ENCODE data around the gene XPR1.

XPR1 gene

GRCh38 chr1:180912211-180912800, 280.5 kb downstream of the XPR1 start:
- no peak overlapping the region for H4K5ac ChIP-seq (ENCODE audit: low read length)
- no peaks in the 10 kb centered on the region for H3K79me1 ChIP-seq (ENCODE audit: low read length)
- H3K9ac ChIP-seq (ENCODE audit: low read length), result peak overlapping the region; percentile 88
- WGBS (ENCODE audit: extremely low coverage, insufficient coverage, low lambda C conversion rate), result no CpG with 5 or more reads among the region's 71 CpGs
- H2BK5ac ChIP-seq (ENCODE audit: low read length), result peak overlapping the region; percentile 46
- H3K4me2 ChIP-seq (ENCODE audit: low read length), result peak overlapping the region; percentile 77
- no peaks in the 10 kb centered on the region for H3K27me3 ChIP-seq (ENCODE audit: insufficient read depth, low read length, poor library complexity)
- peak overlapping the region; percentile 32 for H2BK120ac ChIP-seq (ENCODE audit: low read depth, low read length)
- H3K23ac ChIP-seq (ENCODE audit: low read length), result peak overlapping the region; percentile 57
- no peak overlapping the region for H2AK5ac ChIP-seq (ENCODE audit: low read length)
- H3K4me3 ChIP-seq (ENCODE audit: low read length), result peak overlapping the region; percentile 70
- DNase-seq, result peak; percentile 67
- no peak overlapping the region for H2BK15ac ChIP-seq (replicated peaks; ENCODE audit: low read depth)
- H3K56ac ChIP-seq (ENCODE audit: low read length), result peak overlapping the region; percentile 94
- no peak overlapping the region for H4K8ac ChIP-seq (ENCODE audit: low read depth, low read length)
- peaks cover 2% of the 10 kb centered on the region for H3K4me1 ChIP-seq (ENCODE audit: control insufficient read depth, low read depth, low read length)
- peak overlapping the region; percentile 81 for H3K18ac ChIP-seq (ENCODE audit: low read length)
- peak overlapping the region; percentile 49 for H3K4ac ChIP-seq (ENCODE audit: low read depth, low read length)
- H3K36me3 ChIP-seq (ENCODE audit: control insufficient read depth, insufficient read depth, low read length), result no peaks in the 10 kb centered on the region
- peak overlapping the region; percentile 35 for H3K27ac ChIP-seq (ENCODE audit: low read depth, low read length)
- H3K79me2 ChIP-seq (ENCODE audit: control insufficient read depth, insufficient read depth, low read length), result no peaks in the 10 kb centered on the region

GRCh38 chr1:180912801-180913565, 281.2 kb downstream of the XPR1 start, which contains the start of gene KIAA1614:
Gene KIAA1614 (plus strand): TSS chr1:180912897. CDS start chr1:180913244, 347 bp downstream.
- Histone ChIP-seq H4K8ac (ENCODE audit: low read depth, low read length) (no peak within 1 kb of the TSS), H2BK15ac (replicated peaks; ENCODE audit: low read depth) (no peak within 1 kb of the TSS), H3K9ac (ENCODE audit: low read length) (peak within 1 kb of the TSS; percentile 88), H2BK5ac (ENCODE audit: low read length) (peak within 1 kb of the TSS; percentile 46), H3K4ac (ENCODE audit: low read depth, low read length) (peak within 1 kb of the TSS; percentile 77), H3K4me3 (ENCODE audit: low read length) (peak within 1 kb of the TSS; percentile 70), H3K27me3 (ENCODE audit: insufficient read depth, low read length, poor library complexity) (no peaks in the 10 kb centered on the region), H3K56ac (ENCODE audit: low read length) (peak within 1 kb of the TSS; percentile 94), H4K5ac (ENCODE audit: low read length) (no peak within 1 kb of the TSS), H3K4me1 (ENCODE audit: control insufficient read depth, low read depth, low read length) (peaks cover 2% of the 10 kb centered on the region), H2AK5ac (ENCODE audit: low read length) (no peak within 1 kb of the TSS), H3K79me1 (ENCODE audit: low read length) (no peaks in the 10 kb centered on the region), H3K23ac (ENCODE audit: low read length) (peak within 1 kb of the TSS; percentile 71), H3K4me2 (ENCODE audit: low read length) (peak within 1 kb of the TSS; percentile 77), H3K27ac (ENCODE audit: low read depth, low read length) (peak within 1 kb of the TSS; percentile 35), H3K36me3 (ENCODE audit: control insufficient read depth, insufficient read depth, low read length) (no peaks in the 10 kb centered on the region), H2BK120ac (ENCODE audit: low read depth, low read length) (peak within 1 kb of the TSS; percentile 32), H3K79me2 (ENCODE audit: control insufficient read depth, insufficient read depth, low read length) (no peaks in the 10 kb centered on the region), H3K18ac (ENCODE audit: low read length) (peak within 1 kb of the TSS; percentile 81)
- WGBS (ENCODE audit: extremely low coverage, insufficient coverage, low lambda C conversion rate), result no CpG with 5 or more reads among the region's 76 CpGs
- DNase-seq, result peak; percentile 67

GRCh38 chr1:180915426-180915965, 283.7 kb downstream of the XPR1 start:
- H3K4ac ChIP-seq (ENCODE audit: low read depth, low read length), result no peak overlapping the region
- peaks cover 3% of the 10 kb centered on the region for H3K4me1 ChIP-seq (ENCODE audit: control insufficient read depth, low read depth, low read length)
- H3K27me3 ChIP-seq (ENCODE audit: insufficient read depth, low read length, poor library complexity), result no peaks in the 10 kb centered on the region
- no peak overlapping the region for H2BK5ac ChIP-seq (ENCODE audit: low read length)
- no peak overlapping the region for H3K4me2 ChIP-seq (ENCODE audit: low read length)
- WGBS (ENCODE audit: extremely low coverage, insufficient coverage, low lambda C conversion rate), result no CpG with 5 or more reads among the region's 11 CpGs
- H3K56ac ChIP-seq (ENCODE audit: low read length), result no peak overlapping the region
- H3K79me1 ChIP-seq (ENCODE audit: low read length), result no peaks in the 10 kb centered on the region
- no peak overlapping the region for H4K5ac ChIP-seq (ENCODE audit: low read length)
- H3K18ac ChIP-seq (ENCODE audit: low read length), result no peak overlapping the region
- H3K27ac ChIP-seq (ENCODE audit: low read depth, low read length), result no peak overlapping the region
- DNase-seq, result no peak
- H3K36me3 ChIP-seq (ENCODE audit: control insufficient read depth, insufficient read depth, low read length), result no peaks in the 10 kb centered on the region
- H3K79me2 ChIP-seq (ENCODE audit: control insufficient read depth, insufficient read depth, low read length), result no peaks in the 10 kb centered on the region
- no peak overlapping the region for H2BK120ac ChIP-seq (ENCODE audit: low read depth, low read length)
- H3K4me3 ChIP-seq (ENCODE audit: low read length), result no peak overlapping the region
- H3K23ac ChIP-seq (ENCODE audit: low read length), result no peak overlapping the region
- H2AK5ac ChIP-seq (ENCODE audit: low read length), result no peak overlapping the region
- no peak overlapping the region for H4K8ac ChIP-seq (ENCODE audit: low read depth, low read length)
- no peak overlapping the region for H2BK15ac ChIP-seq (replicated peaks; ENCODE audit: low read depth)
- H3K9ac ChIP-seq (ENCODE audit: low read length), result no peak overlapping the region

GRCh38 chr1:180916012-180916770, 284.4 kb downstream of the XPR1 start:
- Histone ChIP-seq H3K27ac (ENCODE audit: low read depth, low read length) (no peak overlapping the region), H3K79me2 (ENCODE audit: control insufficient read depth, insufficient read depth, low read length) (no peaks in the 10 kb centered on the region), H3K4me2 (ENCODE audit: low read length) (no peak overlapping the region), H4K5ac (ENCODE audit: low read length) (no peak overlapping the region), H3K36me3 (ENCODE audit: control insufficient read depth, insufficient read depth, low read length) (no peaks in the 10 kb centered on the region), H3K79me1 (ENCODE audit: low read length) (no peaks in the 10 kb centered on the region), H3K56ac (ENCODE audit: low read length) (no peak overlapping the region), H3K18ac (ENCODE audit: low read length) (no peak overlapping the region), H3K9ac (ENCODE audit: low read length) (no peak overlapping the region), H2BK120ac (ENCODE audit: low read depth, low read length) (no peak overlapping the region), H2BK5ac (ENCODE audit: low read length) (no peak overlapping the region), H3K4me3 (ENCODE audit: low read length) (no peak overlapping the region), H3K23ac (ENCODE audit: low read length) (no peak overlapping the region), H2BK15ac (replicated peaks; ENCODE audit: low read depth) (no peak overlapping the region), H2AK5ac (ENCODE audit: low read length) (no peak overlapping the region), H3K4ac (ENCODE audit: low read depth, low read length) (no peak overlapping the region), H4K8ac (ENCODE audit: low read depth, low read length) (no peak overlapping the region), H3K27me3 (ENCODE audit: insufficient read depth, low read length, poor library complexity) (no peaks in the 10 kb centered on the region), H3K4me1 (ENCODE audit: control insufficient read depth, low read depth, low read length) (peaks cover 3% of the 10 kb centered on the region)
- no peak for DNase-seq
- WGBS (ENCODE audit: extremely low coverage, insufficient coverage, low lambda C conversion rate), result no CpG with 5 or more reads among the region's 17 CpGs

GRCh38 chr1:180916771-180917170, 284.9 kb downstream of the XPR1 start:
- no peak overlapping the region for H3K56ac ChIP-seq (ENCODE audit: low read length)
- no peaks in the 10 kb centered on the region for H3K27me3 ChIP-seq (ENCODE audit: insufficient read depth, low read length, poor library complexity)
- no peak overlapping the region for H3K27ac ChIP-seq (ENCODE audit: low read depth, low read length)
- H3K79me1 ChIP-seq (ENCODE audit: low read length), result no peaks in the 10 kb centered on the region
- no peak overlapping the region for H3K4me2 ChIP-seq (ENCODE audit: low read length)
- H3K18ac ChIP-seq (ENCODE audit: low read length), result no peak overlapping the region
- H2BK120ac ChIP-seq (ENCODE audit: low read depth, low read length), result no peak overlapping the region
- no peak overlapping the region for H2BK5ac ChIP-seq (ENCODE audit: low read length)
- H3K36me3 ChIP-seq (ENCODE audit: control insufficient read depth, insufficient read depth, low read length), result no peaks in the 10 kb centered on the region
- no peak overlapping the region for H3K4me3 ChIP-seq (ENCODE audit: low read length)
- no CpG with 5 or more reads among the region's 10 CpGs for WGBS (ENCODE audit: extremely low coverage, insufficient coverage, low lambda C conversion rate)
- no peak overlapping the region for H3K4ac ChIP-seq (ENCODE audit: low read depth, low read length)
- no peak overlapping the region for H2BK15ac ChIP-seq (replicated peaks; ENCODE audit: low read depth)
- H3K23ac ChIP-seq (ENCODE audit: low read length), result no peak overlapping the region
- H3K9ac ChIP-seq (ENCODE audit: low read length), result no peak overlapping the region
- no peak for DNase-seq
- H2AK5ac ChIP-seq (ENCODE audit: low read length), result no peak overlapping the region
- no peak overlapping the region for H4K8ac ChIP-seq (ENCODE audit: low read depth, low read length)
- peaks cover 2% of the 10 kb centered on the region for H3K4me1 ChIP-seq (ENCODE audit: control insufficient read depth, low read depth, low read length)
- no peak overlapping the region for H4K5ac ChIP-seq (ENCODE audit: low read length)
- no peaks in the 10 kb centered on the region for H3K79me2 ChIP-seq (ENCODE audit: control insufficient read depth, insufficient read depth, low read length)

All from mesendoderm (in vitro differentiated cells).